AG04450 (cell line): ENCODE data around the gene NGB. TPM values are rescaled to one million over a fixed set of nuclear protein-coding genes. Genes with fewer than 3 reads are reported as not detected.
"Not testable (repeated sequence)": the region's sequence is repeated elsewhere in the genome, so short reads cannot be mapped to it uniquely, and the experiment has no call there.

ENCODE experiments used
- CTCF ChIA-PET: fragments of 300-600, 350-600 bp; formaldehyde crosslinking; extraction: SDS; loops from one replicate; lab custom pipeline; 2022; ENCODE audit warnings: antibody characterized with exemption, inconsistent platforms; lab: Charles Lee
- POLR2A ChIA-PET: fragments of 350-600 bp; formaldehyde crosslinking; extraction: SDS; loops from one replicate; lab custom pipeline; 2021; ENCODE audit warnings: antibody characterized with exemption, inconsistent platforms; lab: Yijun Ruan, JAX
- DNase-seq: peaks from one replicate; pipeline ENCODE4 v3.0.0-alpha.2; 2011; ENCODE audit warnings: low read depth, low spot score
- H3K27ac ChIP-seq: one replicate; pipeline ENCODE4 v1.5.1; 2012; ENCODE audit warnings: low read depth, low read length, control low read depth
- H3K27me3 ChIP-seq: one replicate; pipeline ENCODE4 v1.6.0; 2012; ENCODE audit warnings: low read length; ENCODE audit not compliant: control insufficient read depth, insufficient read depth
- H3K4me3 ChIP-seq: 2 replicates; pipeline ENCODE4 v1.5.1; 2011; ENCODE audit warnings: mild to moderate bottlenecking, low read depth, low read length, control low read depth
- H3K9me3 ChIP-seq: 2 replicates; pipeline ENCODE4 v1.5.1; 2012; ENCODE audit warnings: low read length; ENCODE audit not compliant: control insufficient read depth, insufficient read depth
- polyA plus RNA-seq: library from polyadenylated mRNA; depleted of rRNA; stranded (reverse); fragments of >200 nt; gene quantifications from 2 replicates; pipeline ENCODE4 v1.2.3, GENCODE V29; 2011
- TF ChIP-seq, protein P1 (sequence below): IDR thresholded peaks from 2 replicates; pipeline ENCODE4 v1.5.1; 2011; ENCODE audit warnings: low read depth, low read length, control low read depth, inconsistent platforms

Gene NGB
- polyA plus RNA-seq, 1 experiment = not detected

DNA sequence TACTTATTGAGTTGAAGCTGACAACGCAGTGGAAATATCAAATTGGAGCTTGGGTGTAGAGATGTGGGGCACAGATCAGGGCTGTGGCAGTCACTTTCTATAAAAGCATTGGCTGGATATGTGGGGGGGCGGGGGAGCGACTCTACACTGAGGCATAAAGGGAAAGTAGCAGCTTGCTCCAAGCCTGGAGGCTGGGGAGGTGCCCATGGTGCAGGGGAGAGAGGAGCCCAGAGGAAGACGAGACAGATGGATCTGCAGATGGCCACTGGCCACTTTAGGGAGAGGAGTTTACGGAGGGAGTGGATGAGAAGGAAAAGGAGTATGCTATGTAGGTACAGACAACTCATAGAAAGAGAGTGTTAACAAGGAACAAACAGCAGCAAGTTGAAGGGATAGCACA lies 13.5 kb upstream of the NGB start:
- H3K27me3 ChIP-seq = no peaks in the 10 kb centered on the region
- no peak overlapping the region for H3K4me3 ChIP-seq
- no peak for DNase-seq
- no peak overlapping the region for H3K27ac ChIP-seq
- TF ChIP-seq, protein P1, sequence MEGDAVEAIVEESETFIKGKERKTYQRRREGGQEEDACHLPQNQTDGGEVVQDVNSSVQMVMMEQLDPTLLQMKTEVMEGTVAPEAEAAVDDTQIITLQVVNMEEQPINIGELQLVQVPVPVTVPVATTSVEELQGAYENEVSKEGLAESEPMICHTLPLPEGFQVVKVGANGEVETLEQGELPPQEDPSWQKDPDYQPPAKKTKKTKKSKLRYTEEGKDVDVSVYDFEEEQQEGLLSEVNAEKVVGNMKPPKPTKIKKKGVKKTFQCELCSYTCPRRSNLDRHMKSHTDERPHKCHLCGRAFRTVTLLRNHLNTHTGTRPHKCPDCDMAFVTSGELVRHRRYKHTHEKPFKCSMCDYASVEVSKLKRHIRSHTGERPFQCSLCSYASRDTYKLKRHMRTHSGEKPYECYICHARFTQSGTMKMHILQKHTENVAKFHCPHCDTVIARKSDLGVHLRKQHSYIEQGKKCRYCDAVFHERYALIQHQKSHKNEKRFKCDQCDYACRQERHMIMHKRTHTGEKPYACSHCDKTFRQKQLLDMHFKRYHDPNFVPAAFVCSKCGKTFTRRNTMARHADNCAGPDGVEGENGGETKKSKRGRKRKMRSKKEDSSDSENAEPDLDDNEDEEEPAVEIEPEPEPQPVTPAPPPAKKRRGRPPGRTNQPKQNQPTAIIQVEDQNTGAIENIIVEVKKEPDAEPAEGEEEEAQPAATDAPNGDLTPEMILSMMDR = no peak
- POLR2A ChIA-PET = no interaction called here
- H3K9me3 ChIP-seq = no peaks in the 10 kb centered on the region
- CTCF ChIA-PET = interaction anchor here (2.5 kb wide), 1 partner anchor 31 kb away, joined by 5 read pairs; no protein-coding TSS in a partner anchor

- Histone ChIP-seq H3K27ac (no peak overlapping the region), H3K4me3 (no peak overlapping the region), H3K27me3 (no peaks in the 10 kb centered on the region), H3K9me3 (no peaks in the 10 kb centered on the region)
- ChIA-PET CTCF (interaction anchor here (2.5 kb wide), 1 partner anchor 32 kb away, joined by 5 read pairs; no protein-coding TSS in a partner anchor), POLR2A (no interaction called here)
- no peak for DNase-seq
- TF ChIP-seq, protein P1 = no peak
These were observed 13.1 kb upstream of the NGB start for GRCh38 chr14:77284066-77284465.

DNA sequence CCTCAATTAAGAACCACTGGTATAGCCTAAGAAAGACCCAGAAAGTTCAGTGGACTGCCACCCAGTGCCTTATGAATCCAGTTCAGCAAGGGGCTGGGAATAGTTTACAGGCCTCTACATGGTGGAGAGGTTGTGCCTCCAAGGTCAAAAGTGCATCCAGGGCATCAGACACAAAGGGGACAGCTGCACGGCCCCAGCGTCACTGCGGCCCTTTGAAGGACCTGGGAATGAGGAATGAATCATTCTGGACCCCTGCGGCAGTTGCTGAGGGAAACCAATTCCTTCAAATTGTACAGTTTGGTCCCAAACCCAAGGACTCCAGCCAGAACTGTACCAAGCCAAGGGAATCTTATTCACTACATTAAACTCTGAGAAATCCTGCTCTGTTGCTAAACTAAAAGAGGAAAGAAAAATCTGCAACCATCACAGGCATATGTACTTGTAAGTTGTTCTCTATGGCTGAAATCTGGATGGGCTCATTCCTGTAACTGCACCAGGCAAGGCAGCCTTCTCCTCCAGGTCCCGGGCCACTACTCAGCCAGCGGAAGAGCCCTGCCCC lies 10.9 kb upstream of the NGB start:
- Histone ChIP-seq H3K27ac (no peak overlapping the region), H3K4me3 (no peak overlapping the region), H3K27me3 (no peaks in the 10 kb centered on the region), H3K9me3 (no peaks in the 10 kb centered on the region; the same call in 1 of the 2 replicates)
- ChIA-PET POLR2A (no interaction called here), CTCF (interaction anchor here (2.5 kb wide), 1 partner anchor 34 kb away, joined by 5 read pairs; no protein-coding TSS in a partner anchor)
- TF ChIP-seq, protein P1 = no peak
- no peak for DNase-seq

DNA sequence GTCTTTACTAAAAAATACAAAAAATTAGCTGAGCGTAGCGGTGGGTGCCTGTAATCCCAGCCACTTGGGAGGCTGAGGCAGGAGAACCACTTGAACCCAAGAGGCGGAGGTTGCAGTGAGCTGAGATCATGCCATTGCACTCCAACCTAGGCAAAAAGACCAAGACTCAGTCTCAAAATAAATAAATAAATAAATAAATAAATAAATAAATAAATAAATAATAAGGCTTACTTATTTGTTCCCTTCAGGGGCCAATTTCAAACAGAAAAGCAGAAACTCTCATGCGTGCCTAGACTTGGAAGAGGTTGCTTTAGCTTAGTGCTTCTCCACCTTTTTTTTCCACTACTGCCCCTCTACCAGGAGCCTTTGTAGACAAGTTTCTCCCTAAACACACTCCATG lies 9.9 kb upstream of the NGB start:
- POLR2A ChIA-PET, H3K4me3 ChIP-seq, H3K27me3 ChIP-seq, H3K27ac ChIP-seq, DNase-seq, H3K9me3 ChIP-seq: not testable (repeated sequence)
- CTCF ChIA-PET = interaction anchor here (2.6 kb wide), 1 partner anchor 35 kb away, joined by 7 read pairs; no protein-coding TSS in a partner anchor

GRCh38 chr14:77279719-77280118 lies 8.7 kb upstream of the NGB start:
- no peaks in the 10 kb centered on the region for H3K27me3 ChIP-seq
- no peak overlapping the region for H3K27ac ChIP-seq
- CTCF ChIA-PET = interaction anchor here (2.6 kb wide), 1 partner anchor 36 kb away, joined by 7 read pairs; no protein-coding TSS in a partner anchor

More at GRCh38 chr14:77279719-77280118, 8.7 kb upstream of the NGB start:
- POLR2A ChIA-PET = no interaction called here
- Histone ChIP-seq H3K9me3 (no peaks in the 10 kb centered on the region; the same call in 1 of the 2 replicates), H3K4me3 (no peak overlapping the region)
- TF ChIP-seq, protein P1 = no peak
- no peak for DNase-seq
